GM12878 (cell line): ENCODE data around the gene RASA4B. TPM values are rescaled to one million over a fixed set of nuclear protein-coding genes. Genes with fewer than 3 reads are reported as not detected.

Experiments used
- ATAC-seq: fragments of 200-7000 bp; cut with Tn5 transposase; 3 replicates; pipeline ENCODE4 v1.9.1; 2020; ENCODE audit warnings: mild to moderate bottlenecking, moderate library complexity
- BruUV-seq: library from RNA; stranded (reverse); fragments of 400-500 nt; replicated peaks from 2 replicates; lab custom pipeline; 2021; lab: Mats Ljungman, UMichigan
- CTCF ChIA-PET: fragments of 300-600 bp; sonication (Branson Sonifier 250); formaldehyde crosslinking; extraction: SDS; loops from one replicate; lab custom pipeline; 2021; ENCODE audit warnings: inconsistent platforms; lab: Yijun Ruan, JAX
- POLR2A ChIA-PET: fragments of 350-600 bp; formaldehyde crosslinking; extraction: SDS; loops from one replicate; lab custom pipeline; 2021; ENCODE audit warnings: inconsistent platforms; lab: Charles Lee
- RAD21 ChIA-PET: fragments of 300-600 bp; sonication (Branson Sonifier 250); formaldehyde crosslinking; loops from one replicate; lab custom pipeline; 2023; ENCODE audit warnings: antibody characterized with exemption; ENCODE audit not compliant: unreplicated experiment; lab: Charles Lee
- SMC1A ChIA-PET: fragments of 300-600 bp; sonication (Branson Sonifier 250); formaldehyde crosslinking; loops from one replicate; lab custom pipeline; 2023; ENCODE audit not compliant: unreplicated experiment, uncharacterized antibody; lab: Charles Lee
- DNase-seq: peaks from one replicate; pipeline ENCODE4 v3.0.0-alpha.2; 2011; ENCODE audit warnings: low read depth, low spot score
- FAIRE-seq: peaks from 3 replicates; lab custom pipeline; 2011; peaks lifted over from hg19 to GRCh38; lab: Jason Lieb, UNC
- H2AFZ ChIP-seq: 2 replicates; pipeline ENCODE4 v1.6.0; 2011; ENCODE audit warnings: low read depth, low read length, control low read depth; ENCODE audit not compliant: control insufficient read depth
- H3K27ac ChIP-seq: 2 replicates; pipeline ENCODE4 v1.5.1; 2011; ENCODE audit warnings: control low read depth; ENCODE audit not compliant: control insufficient read depth, insufficient read depth
- H3K27me3 ChIP-seq, 2 experiments: replicated peaks in 1 of 2; 2 replicates each; pipeline versions ENCODE4 v1.6.0 to v1.6.1; 2011; ENCODE audit warnings: low read length in 1 of 2; ENCODE audit not compliant: control insufficient read depth in 2 of 2, insufficient read depth in 2 of 2
- H3K36me3 ChIP-seq, 2 experiments: 2 replicates each; pipeline ENCODE4 v1.5.1; 2011; ENCODE audit warnings: low read length in 1 of 2; ENCODE audit not compliant: control insufficient read depth in 2 of 2, insufficient read depth in 2 of 2
- H3K4me1 ChIP-seq: 2 replicates; pipeline ENCODE4 v1.6.1; 2011; ENCODE audit warnings: mild to moderate bottlenecking, low read length, moderate library complexity, mixed read lengths; ENCODE audit not compliant: control insufficient read depth, insufficient read depth
- H3K4me2 ChIP-seq: 2 replicates; pipeline ENCODE4 v1.6.0; 2011; ENCODE audit warnings: control low read depth; ENCODE audit not compliant: control insufficient read depth, insufficient read depth
- H3K4me3 ChIP-seq: fragments of 200-600 bp; sonication (generic); 2 replicates; pipeline ENCODE4 v1.5.1; 2016
- H3K79me2 ChIP-seq: 2 replicates; pipeline ENCODE4 v1.6.0; 2011; ENCODE audit warnings: low read length; ENCODE audit not compliant: control insufficient read depth, insufficient read depth
- H3K9ac ChIP-seq: 2 replicates; pipeline ENCODE4 v1.8.0; 2011; ENCODE audit warnings: low read length, control low read depth, mixed read lengths; ENCODE audit not compliant: control insufficient read depth, insufficient read depth
- H3K9me3 ChIP-seq: replicated peaks from 3 replicates; pipeline ENCODE4 v1.5.1; 2011; ENCODE audit warnings: mild to moderate bottlenecking, low read length; ENCODE audit not compliant: control insufficient read depth, insufficient read depth
- H4K20me1 ChIP-seq: 2 replicates; pipeline ENCODE4 v1.6.0; 2011; ENCODE audit not compliant: control insufficient read depth, insufficient read depth
- CBX3 ChIP-seq: fragments of 200-600 bp; sonication (generic); IDR thresholded peaks from 2 replicates; pipeline ENCODE4 v1.6.1; 2016; ENCODE audit warnings: low read depth, borderline replicate concordance
- CHD1 ChIP-seq: IDR thresholded peaks from 2 replicates; pipeline ENCODE4 v1.6.1; 2012; ENCODE audit warnings: low read depth, low read length, improper control_type of control experiment
- JUND ChIP-seq: IDR thresholded peaks from 2 replicates; pipeline ENCODE4 v1.6.1; 2012; ENCODE audit warnings: low read depth, mild to moderate bottlenecking, low read length, improper control_type of control experiment, moderate library complexity
- LARP7 ChIP-seq: fragments of 450-650 bp; IDR thresholded peaks from 2 replicates; pipeline ENCODE4 v1.6.1; 2017; ENCODE audit warnings: mild to moderate bottlenecking
- NBN ChIP-seq: fragments of 450-650 bp; IDR thresholded peaks from 2 replicates; pipeline ENCODE4 v1.6.1; 2016
- PKNOX1 ChIP-seq: fragments of 450-650 bp; IDR thresholded peaks from 2 replicates; pipeline ENCODE4 v1.6.1; 2016; ENCODE audit warnings: mild to moderate bottlenecking
- PML ChIP-seq: IDR thresholded peaks from 2 replicates; pipeline ENCODE4 v1.6.1; 2012; ENCODE audit warnings: low read length, inconsistent platforms
- RAD21 ChIP-seq: IDR thresholded peaks from 2 replicates; pipeline ENCODE4 v1.6.1; 2011; ENCODE audit warnings: mild to moderate bottlenecking, low read depth, low read length, moderate library complexity; ENCODE audit not compliant: insufficient read depth
- RB1 ChIP-seq: fragments of 450-650 bp; formaldehyde crosslinking; IDR thresholded peaks from 2 replicates; pipeline ENCODE4 v1.6.1; 2017; ENCODE audit warnings: mild to moderate bottlenecking, borderline replicate concordance
- ZBED1 ChIP-seq: IDR thresholded peaks from 2 replicates; pipeline ENCODE4 v1.6.1; 2016; ENCODE audit warnings: borderline replicate concordance
- ZNF207 ChIP-seq: fragments of 450-650 bp; IDR thresholded peaks from 2 replicates; pipeline ENCODE4 v1.6.1; 2014; ENCODE audit warnings: antibody characterized with exemption, mild to moderate bottlenecking, borderline replicate concordance
- WGBS: methylation state at CpG from one replicate; pipeline ENCODE4 v1.1.6; 2016; ENCODE audit warnings: low lambda C conversion rate; ENCODE audit not compliant: insufficient replicate concordance, insufficient coverage; ENCODE audit errors: missing lambda C conversion rate; 5-methylcytosine and 5-hydroxymethylcytosine counted together
- in situ Hi-C: fragments of 300-500 bp; cut with MboI; formaldehyde crosslinking; loops from 9 replicates; pipeline ENCODE4 v1.14.3; 2018; ENCODE audit warnings: mixed read lengths
- intact Hi-C: fragments of 100-400 bp; cut with micrococcal nuclease; formaldehyde crosslinking; loops from one replicate; pipeline ENCODE4 v1.14.2; 2022; ENCODE audit not compliant: unreplicated experiment
- polyA plus RNA-seq, 11 experiments: library from polyadenylated mRNA; depleted of rRNA in 4 of 11; unstranded in 6 of 11; stranded (reverse) in 5 of 11; fragments of >200 nt; fragmentation: Nextera tagmentation in 4 of 11; fragmentation: Illumina TruSeq in 1 of 11; extraction: Ambion mirVana in 4 of 11; extraction: Trizol in 1 of 11; gene quantifications; 1 replicate in 1 of 11; 2 replicates in 10 of 11; pipeline versions ENCODE4 v1.2.1 to v1.2.3, GENCODE V29; 2011 to 2016; ENCODE audit warnings: inconsistent platforms in 2 of 11, missing spikeins in 2 of 11, low read depth in 1 of 11
- total RNA-seq, 4 experiments: library from RNA; depleted of rRNA in 3 of 4; stranded (reverse); fragments of >200 nt in 3 of 4; fragmentation: Illumina TruSeq in 1 of 4; extraction: Trizol in 1 of 4; gene quantifications; 2 replicates each; pipeline versions ENCODE4 v1.2.1 to v1.2.3, GENCODE V29; 2013 to 2021

Gene RASA4B
- total and polyA plus RNA-seq, 10 of the 15 experiments (the other 5 are each of a cell fraction or from before 2014, with no cell fraction given), result 0.10 to 16.4 (median 6.4) TPM

- no peak for TF ChIP-seq CBX3
- no peak for TF ChIP-seq RAD21
- TF ChIP-seq ZNF207, result no peak
- no peak for TF ChIP-seq ZBED1
- TF ChIP-seq JUND, result no peak
- TF ChIP-seq CHD1, result no peak
- TF ChIP-seq PKNOX1, result no peak
- no peak for TF ChIP-seq LARP7
- TF ChIP-seq NBN, result no peak
- TF ChIP-seq RB1, result no peak
- no peak for TF ChIP-seq PML
- RAD21 ChIA-PET, result interaction anchor here (1.1 to 9.0 kb wide), 3 partner anchors 17 to 33 kb away, joined by 3 to 115 read pairs (median 10); no protein-coding TSS in a partner anchor
- H3K4me3 ChIP-seq, result no peak overlapping the region
- peaks cover 8 to 22% of the 10 kb centered on the region in 2 experiments; a peak in 3 of 4 replicates for H3K36me3 ChIP-seq
- no peak for FAIRE-seq
- H3K4me1 ChIP-seq, result peaks cover 40% of the 10 kb centered on the region
- no peak overlapping the region for H2AFZ ChIP-seq
- in situ Hi-C loops (no loop called here), intact Hi-C loops (no loop called here)
- peaks cover 7% of the 10 kb centered on the region for H3K79me2 ChIP-seq
- H3K4me2 ChIP-seq, result no peak overlapping the region
- SMC1A ChIA-PET, result interaction anchor here (0.6 to 1.6 kb wide), 2 partner anchors 17 to 32 kb away, joined by 3 to 7 read pairs; partner anchors contain the start of gene ALKBH4
- no peaks in the 10 kb centered on the region for H4K20me1 ChIP-seq
- no peak for ATAC-seq
- no peak for DNase-seq
- CTCF ChIA-PET, result interaction anchor here (0.8 to 1.9 kb wide), 4 partner anchors 21 to 42 kb away, joined by 3 to 11 read pairs (median 5); no protein-coding TSS in a partner anchor
- no peaks in the 10 kb centered on the region for H3K9me3 ChIP-seq
- no peak overlapping the region for H3K27ac ChIP-seq
- POLR2A ChIA-PET, result interaction anchor here (0.6 to 9.7 kb wide), 3 partner anchors 17 to 31 kb away, joined by 3 to 210 read pairs (median 14); partner anchors contain the start of gene ORAI2
- 87% methylated on average over 40 of the region's 41 CpGs for WGBS
- no peaks in the 10 kb centered on the region for H3K27me3 ChIP-seq
- H3K9ac ChIP-seq, result no peak overlapping the region
- BruUV-seq, result TSS peak; percentile 8
Measured at GRCh38 chr7:102446387-102447156, 71.0 kb downstream of the RASA4B start.
